NCI-H2196 treated with DMSO at 0.1 percent for 48 hours (cell line): ENCODE results near the gene RASL10A.
"Not testable (repeated sequence)": the region's sequence is repeated elsewhere in the genome, so short reads cannot be mapped to it uniquely, and the experiment has no call there.

Source experiments
- DNase-seq: peaks from one replicate; lab custom pipeline; 2025; ENCODE audit not compliant: unreplicated experiment; lab: John Stamatoyannopoulos, UW

Gene RASL10A, protein sequence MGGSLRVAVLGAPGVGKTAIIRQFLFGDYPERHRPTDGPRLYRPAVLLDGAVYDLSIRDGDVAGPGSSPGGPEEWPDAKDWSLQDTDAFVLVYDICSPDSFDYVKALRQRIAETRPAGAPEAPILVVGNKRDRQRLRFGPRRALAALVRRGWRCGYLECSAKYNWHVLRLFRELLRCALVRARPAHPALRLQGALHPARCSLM

DNA sequence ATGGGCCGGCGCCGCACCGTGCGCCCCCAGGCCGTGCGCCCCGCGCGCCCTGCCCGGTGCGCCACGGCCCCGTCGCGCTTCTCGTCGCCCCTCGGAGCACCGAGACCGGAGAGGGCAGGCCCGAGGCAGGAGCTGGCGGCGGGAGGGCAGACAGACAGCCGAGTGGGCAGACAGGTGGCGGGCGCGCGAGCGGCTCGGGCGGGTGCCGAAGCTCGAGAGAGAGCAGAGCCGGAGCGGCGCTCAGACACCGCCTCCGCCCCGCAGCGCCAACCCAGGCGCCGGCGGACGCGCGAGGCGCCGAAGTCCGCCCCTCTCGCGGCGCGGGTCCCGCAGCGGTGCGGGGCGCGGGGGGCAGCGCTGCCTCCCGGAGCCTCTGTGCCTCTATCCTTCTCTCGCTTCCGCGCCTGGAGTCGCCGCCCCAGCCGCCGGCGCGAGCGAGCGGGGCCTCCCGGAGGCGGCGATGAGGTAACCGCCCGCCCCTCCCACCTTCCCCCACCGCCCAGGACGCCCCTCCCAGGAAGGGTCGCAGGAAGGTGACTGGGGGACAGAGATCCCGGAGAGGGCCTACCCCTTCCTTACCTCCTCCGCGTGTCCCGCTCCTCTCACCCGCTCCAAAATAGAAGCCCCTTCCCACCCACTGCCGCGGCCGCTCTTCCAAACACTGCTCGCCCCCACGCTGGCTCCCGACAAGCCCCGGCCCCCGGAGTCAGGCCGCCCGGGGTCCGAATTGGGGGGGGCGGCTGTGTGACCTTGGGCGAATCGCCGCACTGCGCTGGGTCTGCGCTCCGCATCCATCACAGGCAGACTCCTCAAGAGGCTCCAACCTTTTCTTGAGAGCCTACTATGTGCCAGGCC is at the start of gene RASL10A:
RASL10A (minus strand) TSS at position 412 of the 855 bp plus-strand sequence. CDS start 451 bp downstream, outside the sequence.
- no peak for DNase-seq

DNA sequence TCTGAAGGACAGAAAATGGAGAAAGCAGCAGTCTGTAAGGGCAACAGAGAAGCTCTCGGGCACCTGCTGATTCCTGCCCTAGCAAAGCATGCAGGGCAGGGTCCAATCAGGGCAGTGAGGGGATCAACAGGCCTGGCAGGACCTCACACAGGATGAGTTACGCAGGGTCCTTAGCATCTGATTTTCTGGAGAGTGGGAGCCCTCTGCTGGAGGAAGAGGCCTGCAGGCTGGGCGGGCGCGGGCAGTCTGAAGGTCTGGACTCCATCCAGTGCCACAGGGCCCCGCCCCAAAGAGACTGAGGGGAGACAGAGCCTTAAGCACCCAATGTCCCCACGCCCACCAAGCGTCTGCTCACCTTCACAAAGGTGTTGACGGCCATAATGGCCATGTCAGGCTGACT is 44.0 kb upstream of the RASL10A start:
- DNase-seq: no peak

DNA sequence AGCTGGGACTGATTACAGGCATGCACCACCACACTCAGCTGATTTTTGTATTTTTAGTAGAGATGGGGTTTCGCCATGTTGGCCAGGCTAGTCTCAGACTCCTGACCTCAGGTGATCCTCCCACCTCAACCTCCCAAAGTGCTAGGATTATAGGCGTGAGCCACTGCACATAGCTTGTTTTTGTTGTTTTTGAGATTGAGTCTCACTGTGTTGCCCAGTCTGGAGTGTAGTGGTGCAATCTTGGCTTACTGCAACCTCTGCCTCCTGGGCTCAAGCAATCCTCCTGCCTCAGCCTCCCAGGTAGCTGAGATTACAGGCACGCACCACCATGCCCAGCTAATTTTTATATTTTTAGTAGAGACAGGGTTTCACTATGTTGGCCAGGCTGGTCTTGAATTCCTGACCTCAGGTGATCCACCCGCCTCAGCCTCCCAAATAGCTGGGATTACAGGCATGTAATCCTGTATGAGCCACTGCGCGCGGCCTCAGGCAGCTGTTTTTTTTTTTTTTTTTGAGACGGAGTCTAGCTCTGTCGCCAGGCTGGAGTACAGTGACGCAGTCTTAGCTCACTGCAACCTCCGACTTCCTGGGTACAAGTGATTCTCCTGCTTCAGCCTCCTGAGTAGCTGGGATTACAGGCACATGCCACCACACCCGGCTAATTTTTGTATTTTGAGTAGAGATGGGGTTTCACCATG is 41.8 kb upstream of the RASL10A start:
- DNase-seq: not testable (repeated sequence)

DNA sequence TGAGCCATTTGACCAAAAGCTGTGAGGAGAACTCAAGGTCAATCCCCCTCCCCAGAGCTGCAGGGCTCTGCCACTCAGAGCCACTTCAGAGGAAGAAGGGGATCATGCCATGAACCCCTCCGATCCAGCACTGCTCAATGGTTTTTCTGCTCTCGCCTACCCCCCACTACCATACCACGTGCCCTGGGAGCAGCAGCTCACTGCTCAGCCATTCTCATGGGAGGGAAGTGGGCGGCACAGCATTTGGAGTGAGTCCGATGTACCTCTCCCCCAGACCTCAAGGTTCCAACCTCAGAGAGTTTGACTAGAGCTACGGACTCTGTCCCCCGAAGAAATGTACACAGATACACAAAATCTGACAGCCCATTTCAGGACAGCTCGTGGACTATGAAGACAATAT is 38.4 kb upstream of the RASL10A start:
- no peak for DNase-seq

DNA sequence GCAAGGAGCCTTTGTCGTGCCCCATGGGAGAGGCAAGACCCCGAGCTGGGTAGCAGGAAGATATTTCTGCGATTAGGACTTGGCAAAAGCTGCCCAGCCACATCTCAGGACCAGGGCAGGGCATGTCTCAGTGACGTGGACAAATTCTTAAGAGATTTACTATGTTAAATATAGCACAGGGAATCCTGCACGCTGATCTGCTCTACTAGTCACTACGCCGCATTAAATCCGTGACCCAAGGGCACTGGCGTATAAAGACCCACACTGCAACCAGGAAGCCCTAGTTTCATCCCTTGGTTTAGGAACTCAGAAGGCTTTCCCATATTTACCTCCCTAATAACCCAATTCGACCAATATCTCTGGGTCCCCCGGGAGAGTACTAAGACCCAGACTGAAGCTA is 37.8 kb upstream of the RASL10A start:
- DNase-seq: no peak

DNA sequence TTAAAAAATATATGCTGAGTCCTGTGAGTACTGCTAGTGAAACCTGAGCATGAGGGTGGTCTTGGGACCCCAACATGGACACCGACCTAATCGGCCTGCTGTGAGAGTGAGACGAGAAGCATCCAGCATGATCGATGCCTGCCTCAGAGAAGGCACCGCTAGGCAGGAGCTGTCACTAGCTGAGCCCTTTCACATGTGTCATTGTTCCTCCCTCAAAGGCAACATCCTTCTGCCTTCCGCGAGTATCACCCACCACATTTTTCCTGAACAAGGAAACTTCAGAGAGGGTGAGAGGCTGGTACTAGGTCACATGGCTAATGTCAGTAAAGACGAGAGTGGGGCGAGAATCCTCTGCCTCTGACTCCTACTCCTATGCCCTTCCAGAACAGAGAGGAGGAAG is 37.3 kb upstream of the RASL10A start:
- DNase-seq: no peak

DNA sequence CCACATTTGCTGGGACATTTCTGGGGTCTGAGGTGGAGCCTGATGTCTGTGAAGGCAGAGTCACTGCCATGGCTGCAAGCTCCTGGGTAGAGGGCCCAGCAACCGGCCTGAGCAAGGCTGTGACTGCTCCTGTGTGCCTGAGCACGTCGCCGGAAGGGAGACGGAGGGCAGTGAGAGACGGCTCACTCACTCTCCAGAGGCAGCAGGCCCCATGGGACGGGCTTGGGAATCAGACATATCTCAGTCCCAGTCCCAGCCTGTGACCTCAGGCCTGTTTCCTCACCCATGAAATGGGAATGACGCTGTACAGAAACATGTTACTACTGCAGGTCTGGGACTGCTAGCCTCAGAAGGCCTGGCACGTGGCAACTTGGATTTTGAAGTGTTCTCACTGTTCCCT is 36.4 kb upstream of the RASL10A start:
- DNase-seq: no peak

DNA sequence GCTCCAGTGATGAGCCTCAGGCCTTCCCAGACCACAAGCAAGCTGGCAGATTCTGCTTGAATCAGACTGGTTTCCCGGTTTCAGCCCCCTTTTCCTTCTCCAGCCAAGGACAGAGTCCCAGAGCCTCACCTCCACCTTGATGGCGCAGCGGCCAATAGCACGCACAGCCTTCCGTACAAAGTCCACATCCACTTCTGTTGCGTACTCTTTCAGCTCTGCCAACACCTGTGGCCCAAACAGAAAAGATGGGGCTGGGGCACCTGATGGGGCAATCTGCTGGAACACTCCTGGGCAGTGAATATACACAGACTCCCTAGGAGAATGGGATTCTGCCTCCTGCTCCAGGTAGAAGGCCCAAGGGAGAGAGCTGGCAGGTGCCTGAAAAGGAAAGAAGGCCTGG is 35.5 kb upstream of the RASL10A start:
- no peak for DNase-seq

DNA sequence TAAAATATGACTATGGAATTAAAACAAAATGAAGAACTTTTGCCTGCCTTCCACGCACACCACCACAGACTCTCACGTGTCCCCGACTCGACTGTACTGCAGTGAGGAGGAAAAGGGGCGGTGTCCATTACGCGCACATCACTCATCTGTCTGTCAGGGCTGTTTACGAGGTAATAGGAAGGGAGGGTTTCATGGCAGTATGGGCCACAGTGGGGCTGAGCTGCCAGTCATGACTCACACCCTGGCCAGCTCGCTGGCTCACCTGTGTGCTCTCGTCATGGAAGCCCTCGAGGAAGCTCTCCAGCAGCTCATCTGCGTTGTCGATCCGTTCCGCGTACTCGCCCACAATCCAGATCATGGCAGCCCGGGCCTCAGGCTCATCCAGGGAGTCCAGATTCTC is 33.5 kb upstream of the RASL10A start:
- DNase-seq: no peak

DNA sequence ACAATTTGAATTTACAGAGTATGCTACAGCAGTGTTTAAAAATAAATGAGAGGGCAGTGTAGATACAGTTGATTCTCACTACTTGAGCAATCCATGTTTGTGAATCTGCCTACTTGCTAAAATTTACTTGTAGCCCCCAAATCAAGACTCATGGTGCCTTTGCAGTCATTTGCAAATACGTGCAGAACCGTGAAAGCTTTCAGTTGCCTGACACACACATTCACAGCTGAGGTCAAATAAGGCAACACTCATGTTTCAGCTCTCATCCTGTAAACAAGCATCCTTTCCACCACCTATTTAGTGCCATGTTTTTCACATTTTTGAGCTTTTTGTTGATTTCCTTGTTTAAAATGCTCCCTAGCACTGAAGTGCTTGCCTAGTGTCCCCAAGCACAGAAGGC is 32.5 kb upstream of the RASL10A start:
- no peak for DNase-seq

DNA sequence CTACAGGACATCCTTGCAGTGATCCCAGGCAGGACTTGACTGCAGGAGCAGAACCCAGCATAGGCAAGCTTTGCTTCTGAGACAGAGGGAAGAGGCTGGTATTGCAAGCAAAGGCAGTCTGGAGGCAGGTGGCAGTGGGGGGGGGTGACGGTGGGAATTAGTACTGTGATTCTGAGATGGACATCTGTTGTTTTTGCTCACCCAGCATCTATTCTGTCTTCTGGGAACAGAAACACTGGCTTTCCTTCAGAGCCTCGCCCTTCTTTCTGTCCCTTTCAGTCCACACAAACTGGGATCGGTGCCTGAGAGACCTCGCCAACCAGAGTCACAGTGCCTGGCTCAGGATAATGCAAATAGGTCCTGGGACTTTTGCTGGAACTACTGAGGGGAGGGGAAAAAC is 31.2 kb upstream of the RASL10A start:
- no peak for DNase-seq

DNA sequence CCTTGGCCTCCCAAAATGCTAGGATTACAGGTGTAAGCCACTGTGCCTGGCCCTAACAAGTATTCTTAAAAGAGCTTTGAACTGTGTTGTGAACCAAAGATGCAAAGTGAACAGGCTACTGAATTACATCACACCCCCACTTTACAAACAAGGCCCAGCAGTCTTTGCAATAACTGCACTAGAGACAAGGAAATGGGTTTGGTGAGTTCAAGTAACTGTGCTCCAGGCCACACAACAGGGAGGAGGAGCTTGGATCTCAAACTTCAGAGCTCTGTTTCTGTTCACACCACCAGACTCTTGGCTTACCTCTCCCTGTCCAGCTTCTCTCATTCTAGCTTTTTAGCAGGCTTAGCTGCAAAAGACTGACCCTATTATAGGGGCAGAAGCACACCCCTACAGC is 30.4 kb upstream of the RASL10A start:
- DNase-seq: no peak

DNA sequence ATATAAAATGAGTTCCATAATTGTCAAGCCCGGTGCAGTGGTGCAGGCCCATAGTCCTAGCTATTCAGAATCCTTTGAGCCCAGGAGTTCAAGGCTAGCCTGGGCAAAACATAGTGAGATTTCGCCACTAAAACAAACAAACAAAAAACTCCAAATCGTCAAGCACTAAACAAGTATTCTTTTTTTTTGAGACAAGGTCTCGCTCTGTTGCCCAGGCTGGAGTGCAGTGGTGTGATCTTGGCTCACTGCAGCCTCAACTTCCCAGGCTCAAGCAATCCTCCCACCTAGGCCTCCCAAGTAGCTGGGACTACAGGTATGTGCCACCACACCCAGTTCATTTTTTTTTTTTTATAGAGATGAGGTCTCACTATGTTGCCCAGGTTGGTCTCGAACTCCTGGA is 29.4 kb upstream of the RASL10A start:
- not testable (repeated sequence) for DNase-seq

DNA sequence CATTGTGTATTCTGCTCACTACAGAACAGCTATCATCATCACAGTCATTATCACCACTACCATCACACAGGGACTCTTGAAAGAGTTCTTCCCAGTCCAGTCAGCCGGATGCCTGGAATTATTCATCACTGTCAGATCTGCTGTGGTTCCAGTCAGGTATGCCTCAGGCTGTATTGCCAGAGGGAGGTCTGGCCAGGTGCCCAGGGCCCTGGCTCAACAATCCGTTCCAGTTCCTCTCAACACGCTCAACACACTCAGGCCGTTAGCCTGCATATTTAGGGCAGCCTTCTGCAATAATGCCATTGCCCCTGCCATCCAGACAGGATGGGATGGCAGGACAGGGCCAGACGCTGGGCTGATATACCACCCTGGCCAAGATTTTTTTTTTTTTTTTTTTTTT is 28.6 kb upstream of the RASL10A start:
- peak; percentile 38 for DNase-seq

DNA sequence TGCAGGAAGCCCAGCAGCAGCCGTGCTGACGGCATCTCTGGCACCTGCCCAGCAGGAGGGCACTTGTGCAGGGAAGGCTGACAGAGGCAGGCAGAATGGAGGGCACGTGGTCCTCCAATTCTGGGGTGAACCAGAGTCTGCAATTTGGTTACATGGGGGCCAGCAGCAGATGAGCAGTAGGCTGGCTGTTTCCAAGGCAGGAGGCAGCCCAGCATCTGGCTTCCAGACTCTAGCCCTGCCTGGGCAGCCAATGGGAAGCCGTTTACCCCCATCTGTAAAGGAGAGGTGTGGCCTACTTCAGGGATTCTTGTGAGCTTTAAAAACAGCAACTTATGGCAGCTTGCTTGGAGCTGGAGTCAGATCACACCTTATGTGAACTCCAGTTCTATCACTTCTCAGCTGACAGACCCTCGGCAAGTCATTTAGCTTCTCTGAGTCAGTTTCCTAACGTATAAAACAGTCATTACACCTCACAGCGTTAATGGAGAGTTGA is 27.9 kb upstream of the RASL10A start:
- DNase-seq: no peak

DNA sequence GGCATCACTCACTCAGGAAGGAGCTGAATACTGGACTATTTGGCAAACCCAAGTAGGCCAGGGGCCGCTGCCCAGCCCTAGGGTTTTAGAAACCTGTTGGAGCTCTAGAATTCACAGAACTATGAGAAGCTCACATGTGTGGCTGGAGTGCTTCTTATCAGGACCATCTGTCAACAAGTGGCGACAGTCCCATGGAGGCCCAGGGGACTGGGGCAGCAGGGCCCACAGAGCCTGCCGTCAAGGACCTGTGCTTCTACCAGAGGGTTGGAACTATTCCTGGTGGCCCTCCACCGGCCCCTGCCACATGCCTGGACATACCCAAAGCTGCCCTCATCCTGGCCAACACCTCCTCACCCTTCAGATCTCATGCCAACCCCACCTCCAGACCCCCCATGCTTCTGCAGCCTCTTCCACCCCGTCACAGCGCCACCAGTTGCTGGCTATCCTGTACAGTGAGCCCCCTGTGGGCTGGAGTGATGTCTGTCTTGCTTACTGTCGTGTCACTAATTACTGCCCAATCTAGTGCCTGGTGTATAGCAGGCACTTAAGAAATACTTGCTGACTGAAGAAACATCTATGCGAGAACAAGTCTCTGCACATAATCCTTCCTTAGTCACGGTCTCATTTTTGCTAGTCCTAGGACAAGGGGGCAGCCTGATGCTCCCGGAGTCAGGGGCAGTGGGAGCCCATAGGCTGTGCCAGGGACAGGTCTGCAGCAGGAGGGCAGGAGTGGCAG is 27.2 kb upstream of the RASL10A start:
- DNase-seq: no peak

DNA sequence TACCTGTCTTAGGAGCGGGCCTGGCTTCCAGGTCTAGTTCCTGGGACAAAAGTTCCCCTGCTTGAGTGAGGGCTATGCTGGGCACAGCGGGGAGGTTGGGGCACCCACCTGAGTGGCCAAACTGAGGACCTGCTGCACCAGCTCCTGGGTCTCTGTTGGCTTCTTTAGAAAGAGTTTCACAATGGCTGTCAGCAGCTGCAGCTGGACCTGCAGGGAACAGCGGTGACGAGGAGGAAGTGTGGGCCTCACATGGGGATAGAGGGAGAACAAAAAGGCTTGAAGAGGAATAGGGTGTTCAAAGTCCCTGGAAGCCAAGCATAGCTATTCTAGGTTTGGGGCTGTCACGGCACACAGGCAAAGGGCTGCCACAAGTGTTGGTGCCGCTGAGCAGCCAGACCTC is 26.7 kb upstream of the RASL10A start:
- no peak for DNase-seq

DNA sequence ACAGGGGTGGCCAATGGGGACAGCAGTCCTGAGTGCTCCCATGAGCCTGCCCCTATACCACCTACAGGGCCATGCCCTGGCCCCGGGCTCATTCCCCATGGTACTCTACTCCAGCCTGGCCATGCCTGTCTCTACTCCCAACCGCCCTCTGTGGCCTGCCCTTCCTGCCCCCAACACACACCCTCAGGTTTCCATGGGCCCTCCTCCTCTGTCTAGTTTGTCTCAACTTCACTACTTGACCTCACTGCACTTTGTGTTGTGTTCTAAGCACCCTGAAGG is 26.3 kb upstream of the RASL10A start:
- DNase-seq: no peak

DNA sequence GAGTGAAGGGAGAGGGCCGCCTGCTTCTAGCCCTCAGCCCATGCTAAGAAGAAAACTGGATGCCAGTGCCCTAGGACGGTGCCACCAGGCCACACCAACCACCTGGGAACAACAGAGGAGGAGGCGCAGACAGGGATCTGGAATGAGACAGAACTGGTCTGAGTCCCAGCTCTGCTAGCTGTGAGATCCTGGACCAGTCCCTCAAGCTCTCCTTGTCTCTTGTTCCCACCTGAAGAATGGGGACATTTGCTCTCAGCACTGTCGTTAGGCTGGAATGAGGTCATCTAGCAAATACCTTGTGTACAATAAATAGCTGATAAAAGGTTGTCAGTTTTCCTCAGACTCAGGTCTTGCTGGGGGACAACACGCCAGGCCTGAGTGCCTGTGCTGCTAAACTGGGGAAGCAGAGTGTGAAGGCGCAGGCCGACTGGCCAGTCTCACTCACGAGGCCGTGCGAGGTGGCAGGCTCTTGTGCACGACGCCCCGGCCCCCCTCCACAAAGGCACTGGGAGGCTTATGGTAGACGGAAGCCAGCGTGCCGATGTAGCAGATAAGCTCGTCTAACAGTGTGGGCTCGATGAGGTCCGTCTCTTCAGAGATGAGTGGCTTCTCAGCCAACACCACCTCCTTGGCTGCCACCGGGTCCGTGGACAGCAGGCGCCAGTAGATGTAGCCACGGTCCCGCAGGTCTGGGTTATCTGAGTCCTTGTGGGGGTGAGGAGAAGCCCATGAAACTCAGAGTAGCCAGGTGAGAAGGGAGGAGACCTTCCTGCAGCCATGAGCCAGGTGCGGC is 25.8 kb upstream of the RASL10A start:
- no peak for DNase-seq

DNA sequence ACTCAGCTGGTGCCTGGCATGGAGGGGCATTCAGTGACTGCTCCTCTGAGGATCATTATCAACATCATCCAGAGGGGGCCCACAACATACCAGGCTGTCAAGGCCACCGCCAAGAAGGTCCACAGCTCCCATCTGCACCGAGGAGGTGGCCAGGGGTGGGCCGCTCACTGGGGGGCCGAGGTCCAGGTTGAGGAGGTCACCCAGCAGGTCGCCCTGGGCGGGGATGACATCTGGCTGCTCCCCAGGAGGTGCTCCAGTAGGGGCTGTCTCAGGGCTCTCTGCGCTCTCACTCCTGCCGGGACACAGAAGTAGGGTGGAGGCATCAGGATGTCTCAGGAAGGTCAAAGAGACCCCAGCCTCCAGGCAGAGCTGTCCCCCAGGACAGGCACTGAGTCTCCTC is 25.1 kb upstream of the RASL10A start:
- no peak for DNase-seq
